Measurements from ENCODE around the gene SCUBE1.

DNA sequence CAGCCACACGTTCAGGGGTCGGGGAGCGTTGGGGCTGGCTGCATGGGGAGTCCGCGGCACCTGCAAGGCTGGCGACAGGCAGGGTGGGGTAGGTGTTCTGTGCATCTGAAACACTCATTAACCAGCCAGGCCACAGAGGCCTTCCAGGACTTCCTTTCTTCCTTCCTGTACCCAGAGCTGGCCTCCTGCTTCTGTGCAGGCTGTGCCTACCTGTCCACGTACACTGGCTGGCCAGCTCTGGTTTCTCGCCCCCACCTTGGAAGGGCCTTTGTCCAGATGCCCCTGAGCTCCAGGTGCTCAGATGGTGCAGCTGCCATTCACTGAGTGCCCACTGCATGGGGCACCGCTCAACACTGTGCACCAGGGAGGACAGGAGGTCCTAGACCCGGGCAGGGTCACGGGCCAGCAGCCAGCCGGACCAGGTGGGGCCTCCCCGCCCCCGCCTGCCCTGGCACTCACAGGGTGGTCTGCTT, 172.1 kb downstream of the SCUBE1 start:
- TF ChIP-seq, protein P1, sequence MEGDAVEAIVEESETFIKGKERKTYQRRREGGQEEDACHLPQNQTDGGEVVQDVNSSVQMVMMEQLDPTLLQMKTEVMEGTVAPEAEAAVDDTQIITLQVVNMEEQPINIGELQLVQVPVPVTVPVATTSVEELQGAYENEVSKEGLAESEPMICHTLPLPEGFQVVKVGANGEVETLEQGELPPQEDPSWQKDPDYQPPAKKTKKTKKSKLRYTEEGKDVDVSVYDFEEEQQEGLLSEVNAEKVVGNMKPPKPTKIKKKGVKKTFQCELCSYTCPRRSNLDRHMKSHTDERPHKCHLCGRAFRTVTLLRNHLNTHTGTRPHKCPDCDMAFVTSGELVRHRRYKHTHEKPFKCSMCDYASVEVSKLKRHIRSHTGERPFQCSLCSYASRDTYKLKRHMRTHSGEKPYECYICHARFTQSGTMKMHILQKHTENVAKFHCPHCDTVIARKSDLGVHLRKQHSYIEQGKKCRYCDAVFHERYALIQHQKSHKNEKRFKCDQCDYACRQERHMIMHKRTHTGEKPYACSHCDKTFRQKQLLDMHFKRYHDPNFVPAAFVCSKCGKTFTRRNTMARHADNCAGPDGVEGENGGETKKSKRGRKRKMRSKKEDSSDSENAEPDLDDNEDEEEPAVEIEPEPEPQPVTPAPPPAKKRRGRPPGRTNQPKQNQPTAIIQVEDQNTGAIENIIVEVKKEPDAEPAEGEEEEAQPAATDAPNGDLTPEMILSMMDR (conservative IDR thresholded peaks at IDR 0.05; ENCODE audit: low read length): no peak
- no peak for TF ChIP-seq EZH2phosphoT487 (IDR thresholded peaks at IDR 0.05; ENCODE audit: borderline replicate concordance)

Measured in Loucy (cell line).